Measurements from ENCODE around the gene NCKAP5. TPM values are rescaled to one million over a fixed set of nuclear protein-coding genes. Genes with fewer than 3 reads are reported as not detected.

NCKAP5 gene
- total RNA-seq, 1 donor from 2014 or later = 2.7 TPM

GRCh38 chr2:133306236-133306635 is 262.0 kb downstream of the NCKAP5 start:
- Mint-ChIP-seq H3K9me3 (ENCODE audit: unreplicated experiment) (no peaks in the 10 kb centered on the region), H3K4me1 (ENCODE audit: low read depth, unreplicated experiment) (no peaks in the 10 kb centered on the region), H3K27me3 (ENCODE audit: low read depth, unreplicated experiment) (no peaks in the 10 kb centered on the region), H3K4me3 (ENCODE audit: unreplicated experiment) (no peak overlapping the region), H3K36me3 (ENCODE audit: low read depth, unreplicated experiment) (peaks cover 2% of the 10 kb centered on the region), H3K27ac (ENCODE audit: unreplicated experiment) (no peak overlapping the region)
- no peaks in the 10 kb centered on the region for H3K9me3 ChIP-seq (ENCODE audit: insufficient read depth, low read depth, low read length)
- H3K9ac ChIP-seq (ENCODE audit: low read length) = no peak overlapping the region
- TF ChIP-seq EZH2 (IDR thresholded peaks at IDR 0.05; ENCODE audit: insufficient read depth, low read length) = no peak
- TF ChIP-seq CTCF (IDR thresholded peaks at IDR 0.05; ENCODE audit: insufficient read depth, low read depth, low read length) = no peak
- no peak overlapping the region for H2AFZ ChIP-seq (ENCODE audit: low read depth, low read length)
- H3K4me3 ChIP-seq (ENCODE audit: insufficient read depth, low read depth, low read length) = no peak overlapping the region
- H3K27ac ChIP-seq (ENCODE audit: low read depth, low read length) = no peak overlapping the region
- no peaks in the 10 kb centered on the region for H4K20me1 ChIP-seq (ENCODE audit: insufficient read depth, low read length)
- H3K4me1 ChIP-seq (ENCODE audit: insufficient read depth, low read length) = no peaks in the 10 kb centered on the region
- H3K79me2 ChIP-seq (ENCODE audit: insufficient read depth, low read length) = no peaks in the 10 kb centered on the region
- H3K27me3 ChIP-seq (ENCODE audit: insufficient read depth, low read length) = no peaks in the 10 kb centered on the region
- DNase-seq (ENCODE audit: low read depth) = no peak
- no peaks in the 10 kb centered on the region for H3K36me3 ChIP-seq (ENCODE audit: insufficient read depth, low read length)
- FAIRE-seq = no peak
- H3K4me2 ChIP-seq (ENCODE audit: low read length) = no peak overlapping the region

GRCh38 chr2:133304344-133304743 is 263.9 kb downstream of the NCKAP5 start:
- H3K9ac ChIP-seq (ENCODE audit: low read length) = no peak overlapping the region
- no peaks in the 10 kb centered on the region for H3K27me3 ChIP-seq (ENCODE audit: insufficient read depth, low read length)
- TF ChIP-seq CTCF (IDR thresholded peaks at IDR 0.05; ENCODE audit: insufficient read depth, low read depth, low read length) (no peak), EZH2 (IDR thresholded peaks at IDR 0.05; ENCODE audit: insufficient read depth, low read length) (no peak)
- Mint-ChIP-seq H3K9me3 (ENCODE audit: unreplicated experiment) (peaks cover 2% of the 10 kb centered on the region), H3K27me3 (ENCODE audit: low read depth, unreplicated experiment) (no peaks in the 10 kb centered on the region), H3K27ac (ENCODE audit: unreplicated experiment) (no peak overlapping the region), H3K4me3 (ENCODE audit: unreplicated experiment) (no peak overlapping the region), H3K4me1 (ENCODE audit: low read depth, unreplicated experiment) (no peaks in the 10 kb centered on the region), H3K36me3 (ENCODE audit: low read depth, unreplicated experiment) (no peaks in the 10 kb centered on the region)
- DNase-seq (ENCODE audit: low read depth) (no peak), FAIRE-seq (no peak)
- no peaks in the 10 kb centered on the region for H3K9me3 ChIP-seq (ENCODE audit: insufficient read depth, low read depth, low read length)
- H3K79me2 ChIP-seq (ENCODE audit: insufficient read depth, low read length) = no peaks in the 10 kb centered on the region
- no peak overlapping the region for H3K4me2 ChIP-seq (ENCODE audit: low read length)
- H3K27ac ChIP-seq (ENCODE audit: low read depth, low read length) = no peak overlapping the region
- no peaks in the 10 kb centered on the region for H3K4me1 ChIP-seq (ENCODE audit: insufficient read depth, low read length)
- no peak overlapping the region for H2AFZ ChIP-seq (ENCODE audit: low read depth, low read length)
- H3K36me3 ChIP-seq (ENCODE audit: insufficient read depth, low read length) = no peaks in the 10 kb centered on the region
- no peaks in the 10 kb centered on the region for H4K20me1 ChIP-seq (ENCODE audit: insufficient read depth, low read length)
- H3K4me3 ChIP-seq (ENCODE audit: insufficient read depth, low read depth, low read length) = no peak overlapping the region

GRCh38 chr2:133303150-133303549 is 265.1 kb downstream of the NCKAP5 start:
- FAIRE-seq = no peak

More at GRCh38 chr2:133303150-133303549, 265.1 kb downstream of the NCKAP5 start:
- no peak overlapping the region for H3K4me2 ChIP-seq (ENCODE audit: low read length)
- no peak overlapping the region for H2AFZ ChIP-seq (ENCODE audit: low read depth, low read length)
- H3K27me3 ChIP-seq (ENCODE audit: insufficient read depth, low read length) = no peaks in the 10 kb centered on the region
- no peak overlapping the region for H3K9ac ChIP-seq (ENCODE audit: low read length)
- no peaks in the 10 kb centered on the region for H3K9me3 ChIP-seq (ENCODE audit: insufficient read depth, low read depth, low read length)
- no peak overlapping the region for H3K4me3 Mint-ChIP-seq (ENCODE audit: unreplicated experiment)
- no peak overlapping the region for H3K27ac ChIP-seq (ENCODE audit: low read depth, low read length)
- no peaks in the 10 kb centered on the region for H3K4me1 ChIP-seq (ENCODE audit: insufficient read depth, low read length)
- no peaks in the 10 kb centered on the region for H3K4me1 Mint-ChIP-seq (ENCODE audit: low read depth, unreplicated experiment)
- H3K9me3 Mint-ChIP-seq (ENCODE audit: unreplicated experiment) = peaks cover 2% of the 10 kb centered on the region
- no peaks in the 10 kb centered on the region for H4K20me1 ChIP-seq (ENCODE audit: insufficient read depth, low read length)
- peak; percentile 29 for DNase-seq (ENCODE audit: low read depth)
- H3K27me3 Mint-ChIP-seq (ENCODE audit: low read depth, unreplicated experiment) = no peaks in the 10 kb centered on the region
- TF ChIP-seq EZH2 (IDR thresholded peaks at IDR 0.05; ENCODE audit: insufficient read depth, low read length) (no peak), CTCF (IDR thresholded peaks at IDR 0.05; ENCODE audit: insufficient read depth, low read depth, low read length) (no peak)
- H3K4me3 ChIP-seq (ENCODE audit: insufficient read depth, low read depth, low read length) = no peak overlapping the region
- H3K36me3 Mint-ChIP-seq (ENCODE audit: low read depth, unreplicated experiment) = no peaks in the 10 kb centered on the region
- H3K27ac Mint-ChIP-seq (ENCODE audit: unreplicated experiment) = no peak overlapping the region
- no peaks in the 10 kb centered on the region for H3K79me2 ChIP-seq (ENCODE audit: insufficient read depth, low read length)
- no peaks in the 10 kb centered on the region for H3K36me3 ChIP-seq (ENCODE audit: insufficient read depth, low read length)
